ENCODE results near the gene SUPT6H.
A peak's percentile ranks its signal among the peaks of the same experiment; 100 is the strongest.
"Not testable (repeated sequence)": the region's sequence is repeated elsewhere in the genome, so short reads cannot be mapped to it uniquely, and the experiment has no call there.

Gene SUPT6H

DNA sequence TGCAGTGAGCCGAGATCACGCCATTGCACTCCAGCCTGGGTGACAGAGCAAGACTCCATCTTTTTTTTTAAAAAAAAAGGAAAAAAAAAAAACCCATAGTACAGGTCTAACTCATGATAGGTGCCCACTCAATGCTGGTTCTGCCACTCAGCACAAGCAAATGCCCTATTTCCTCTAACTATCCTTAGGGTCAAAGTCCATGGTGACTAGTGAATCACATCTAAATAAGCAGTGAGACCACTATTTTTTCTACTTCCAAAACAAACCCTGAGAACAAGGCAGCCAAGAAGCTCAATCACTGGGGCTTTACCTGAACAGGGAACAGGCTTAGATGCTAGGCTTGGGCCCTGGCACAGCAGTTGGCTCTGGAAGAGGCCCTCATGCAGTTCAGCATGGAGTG is 20.4 kb upstream of the SUPT6H start:
- Mint-ChIP-seq H3K4me1 (ENCODE audit: low read depth) (peaks cover 41% of the 10 kb centered on the region), H3K4me3 (peak overlapping the region; percentile 23), H3K9me3 (ENCODE audit: low read depth) (no peaks in the 10 kb centered on the region), H3K27me3 (no peaks in the 10 kb centered on the region), H3K27ac (no peak overlapping the region), H3K36me3 (peaks cover 9% of the 10 kb centered on the region)

DNA sequence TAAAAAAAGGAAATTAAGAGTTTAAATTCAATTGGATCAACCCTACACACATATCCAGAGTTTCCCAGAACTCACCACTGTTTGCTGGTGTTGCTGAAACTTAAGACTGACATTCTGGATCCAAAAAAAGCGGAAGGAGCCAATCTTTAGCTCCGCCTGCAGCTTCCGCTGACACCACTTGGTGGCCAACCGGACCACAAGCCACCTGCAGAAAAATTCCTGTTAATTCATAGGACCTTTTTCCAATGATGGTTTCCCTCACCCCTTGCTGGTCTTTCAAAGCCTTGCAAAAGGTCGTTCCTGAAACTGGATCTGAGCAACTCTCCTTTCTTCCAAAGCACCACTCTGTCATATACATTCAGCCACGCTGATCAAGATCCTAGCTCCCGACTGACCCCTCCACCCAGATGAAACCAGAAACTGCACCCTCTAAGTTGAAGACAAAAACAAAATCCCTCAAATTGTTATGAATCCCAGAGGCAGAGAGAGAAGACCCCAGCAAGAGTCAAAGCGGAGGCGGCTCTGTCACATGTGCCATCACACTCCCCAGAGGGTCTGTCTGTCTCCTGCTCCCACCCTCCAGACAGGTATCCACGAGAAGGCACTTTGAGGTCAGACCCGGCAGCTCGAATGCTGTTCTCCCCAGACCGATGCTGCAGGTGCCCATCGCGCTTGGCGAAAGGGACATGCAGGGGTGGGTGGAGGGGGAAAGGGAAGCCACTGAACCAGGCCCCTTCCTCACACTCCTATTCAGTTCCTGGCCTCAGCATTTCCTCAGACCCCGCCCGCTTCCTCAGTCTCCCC is 17.8 kb upstream of the SUPT6H start:
- no peaks in the 10 kb centered on the region for H3K9me3 Mint-ChIP-seq (ENCODE audit: low read depth)
- H3K27ac Mint-ChIP-seq = peak overlapping the region; percentile 90
- no peaks in the 10 kb centered on the region for H3K27me3 Mint-ChIP-seq
- H3K4me3 Mint-ChIP-seq = peak overlapping the region; percentile 97
- peaks cover 37% of the 10 kb centered on the region for H3K4me1 Mint-ChIP-seq (ENCODE audit: low read depth)
- peaks cover 9% of the 10 kb centered on the region for H3K36me3 Mint-ChIP-seq

- H3K4me3 Mint-ChIP-seq = peak within 1 kb of the TSS; percentile 97
- H3K36me3 Mint-ChIP-seq = peaks cover 9% of the 10 kb centered on the region
- peak within 1 kb of the TSS; percentile 90 for H3K27ac Mint-ChIP-seq
- H3K9me3 Mint-ChIP-seq (ENCODE audit: low read depth) = no peaks in the 10 kb centered on the region
- H3K27me3 Mint-ChIP-seq = no peaks in the 10 kb centered on the region
- H3K4me1 Mint-ChIP-seq (ENCODE audit: low read depth) = peaks cover 34% of the 10 kb centered on the region
Measured at GRCh38 chr17:28644787-28645575, 17.0 kb upstream of the SUPT6H start, which contains the start of gene BLTP2. BLTP2 (minus strand) TSS chr17:28645158; CDS start chr17:28645056, 102 bp downstream.

GRCh38 chr17:28645576-28645939 is 16.4 kb upstream of the SUPT6H start:
- peak overlapping the region; percentile 75 for H3K27ac Mint-ChIP-seq
- H3K9me3 Mint-ChIP-seq (ENCODE audit: low read depth) = no peaks in the 10 kb centered on the region
- H3K4me3 Mint-ChIP-seq = peak overlapping the region; percentile 83
- H3K36me3 Mint-ChIP-seq = peaks cover 6% of the 10 kb centered on the region
- H3K27me3 Mint-ChIP-seq = no peaks in the 10 kb centered on the region
- H3K4me1 Mint-ChIP-seq (ENCODE audit: low read depth) = peaks cover 34% of the 10 kb centered on the region

DNA sequence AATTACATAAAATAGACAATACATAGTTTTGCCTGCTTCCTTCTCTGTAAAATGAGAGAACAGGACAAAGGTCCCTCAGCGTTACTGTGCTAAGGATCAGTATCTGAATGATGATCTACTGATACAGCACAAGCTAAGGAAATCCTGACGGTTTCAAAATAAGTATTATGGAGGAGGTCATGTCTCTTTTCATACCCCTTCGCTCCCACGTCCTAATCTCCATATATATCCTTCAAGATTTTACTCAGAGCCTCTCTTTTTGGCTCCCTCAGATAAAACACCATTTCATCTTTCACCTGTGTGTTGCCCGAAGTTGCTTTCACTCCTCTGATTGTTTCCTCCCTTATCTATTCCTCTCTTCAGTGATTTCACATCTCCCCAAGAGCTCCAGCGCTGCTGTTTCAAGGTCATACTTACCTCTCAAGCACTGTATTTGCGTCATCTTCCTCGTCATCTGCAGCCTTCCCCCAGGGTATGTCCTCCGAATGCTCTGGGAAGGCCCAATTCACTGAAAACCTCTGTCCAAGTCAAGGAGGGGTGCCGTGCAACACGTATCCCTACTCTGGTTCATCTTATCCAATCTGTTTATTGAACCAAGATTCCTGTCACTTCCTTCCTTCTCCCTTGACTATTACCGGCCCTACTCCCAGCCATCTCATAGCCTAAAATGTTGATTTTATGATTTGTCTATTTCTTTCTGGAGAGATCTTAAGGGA is 15.8 kb upstream of the SUPT6H start:
- H3K4me3 Mint-ChIP-seq = peak overlapping the region; percentile 83
- H3K27me3 Mint-ChIP-seq = no peaks in the 10 kb centered on the region
- H3K36me3 Mint-ChIP-seq = peaks cover 5% of the 10 kb centered on the region
- peak overlapping the region; percentile 75 for H3K27ac Mint-ChIP-seq
- peaks cover 34% of the 10 kb centered on the region for H3K4me1 Mint-ChIP-seq (ENCODE audit: low read depth)
- no peaks in the 10 kb centered on the region for H3K9me3 Mint-ChIP-seq (ENCODE audit: low read depth)

GRCh38 chr17:28648698-28649097 is 13.3 kb upstream of the SUPT6H start:
- Mint-ChIP-seq H3K27me3 (no peaks in the 10 kb centered on the region), H3K27ac (no peak overlapping the region), H3K36me3 (peaks cover 3% of the 10 kb centered on the region), H3K9me3 (ENCODE audit: low read depth) (no peaks in the 10 kb centered on the region), H3K4me1 (ENCODE audit: low read depth) (peaks cover 27% of the 10 kb centered on the region), H3K4me3 (no peak overlapping the region)

- Mint-ChIP-seq H3K27ac (no peak overlapping the region), H3K27me3 (no peaks in the 10 kb centered on the region), H3K4me3 (no peak overlapping the region), H3K9me3 (ENCODE audit: low read depth) (no peaks in the 10 kb centered on the region), H3K4me1 (ENCODE audit: low read depth) (peaks cover 20% of the 10 kb centered on the region), H3K36me3 (peaks cover 5% of the 10 kb centered on the region)
Measured at GRCh38 chr17:28655160-28655559, 6.8 kb upstream of the SUPT6H start.

DNA sequence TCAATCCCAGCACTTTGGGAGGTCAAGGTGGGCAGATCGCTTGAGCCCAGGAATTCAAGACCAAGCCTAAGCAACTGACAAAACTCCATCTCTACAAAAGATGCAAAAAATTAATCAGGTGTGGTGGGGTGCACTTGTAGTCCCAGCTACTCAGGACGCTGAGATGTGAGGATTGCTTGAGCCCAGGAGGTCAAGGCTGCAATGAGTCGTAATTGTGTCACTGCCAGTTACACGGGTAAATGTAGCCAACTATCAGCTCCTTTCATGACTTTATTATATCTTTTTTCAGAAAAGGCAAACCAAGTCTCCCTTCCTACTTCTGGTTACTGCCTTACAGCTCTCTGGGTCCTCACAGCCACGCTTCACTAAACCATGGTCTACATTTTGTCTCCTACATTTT is 4.2 kb upstream of the SUPT6H start:
- H3K9me3 Mint-ChIP-seq (ENCODE audit: low read depth) = no peaks in the 10 kb centered on the region
- no peak overlapping the region for H3K27ac Mint-ChIP-seq
- H3K27me3 Mint-ChIP-seq = no peaks in the 10 kb centered on the region
- H3K4me1 Mint-ChIP-seq (ENCODE audit: low read depth) = peaks cover 34% of the 10 kb centered on the region
- H3K4me3 Mint-ChIP-seq = no peak overlapping the region
- peaks cover 5% of the 10 kb centered on the region for H3K36me3 Mint-ChIP-seq

DNA sequence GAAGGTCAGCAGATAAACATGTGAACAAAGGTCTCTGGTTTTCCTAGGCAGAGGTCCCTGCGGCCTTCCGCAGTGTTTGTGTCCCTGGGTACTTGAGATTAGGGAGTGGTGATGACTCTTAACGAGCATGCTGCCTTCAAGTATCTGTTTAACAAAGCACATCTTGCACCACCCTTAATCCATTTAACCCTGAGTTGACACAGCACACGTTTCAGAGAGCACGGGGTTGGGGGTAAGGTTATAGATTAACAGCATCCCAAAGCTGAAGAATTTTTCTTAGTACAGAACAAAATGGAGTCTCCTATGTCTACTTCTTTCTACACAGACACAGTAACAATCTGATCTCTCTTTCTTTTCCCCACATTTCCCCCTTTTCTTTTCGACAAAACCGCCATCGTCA is 3.7 kb upstream of the SUPT6H start:
- H3K4me3 Mint-ChIP-seq; H3K9me3 Mint-ChIP-seq (ENCODE audit: low read depth); H3K27ac Mint-ChIP-seq; H3K27me3 Mint-ChIP-seq; H3K36me3 Mint-ChIP-seq: not testable (repeated sequence)
- peaks cover 36% of the 10 kb centered on the region for H3K4me1 Mint-ChIP-seq (ENCODE audit: low read depth)

DNA sequence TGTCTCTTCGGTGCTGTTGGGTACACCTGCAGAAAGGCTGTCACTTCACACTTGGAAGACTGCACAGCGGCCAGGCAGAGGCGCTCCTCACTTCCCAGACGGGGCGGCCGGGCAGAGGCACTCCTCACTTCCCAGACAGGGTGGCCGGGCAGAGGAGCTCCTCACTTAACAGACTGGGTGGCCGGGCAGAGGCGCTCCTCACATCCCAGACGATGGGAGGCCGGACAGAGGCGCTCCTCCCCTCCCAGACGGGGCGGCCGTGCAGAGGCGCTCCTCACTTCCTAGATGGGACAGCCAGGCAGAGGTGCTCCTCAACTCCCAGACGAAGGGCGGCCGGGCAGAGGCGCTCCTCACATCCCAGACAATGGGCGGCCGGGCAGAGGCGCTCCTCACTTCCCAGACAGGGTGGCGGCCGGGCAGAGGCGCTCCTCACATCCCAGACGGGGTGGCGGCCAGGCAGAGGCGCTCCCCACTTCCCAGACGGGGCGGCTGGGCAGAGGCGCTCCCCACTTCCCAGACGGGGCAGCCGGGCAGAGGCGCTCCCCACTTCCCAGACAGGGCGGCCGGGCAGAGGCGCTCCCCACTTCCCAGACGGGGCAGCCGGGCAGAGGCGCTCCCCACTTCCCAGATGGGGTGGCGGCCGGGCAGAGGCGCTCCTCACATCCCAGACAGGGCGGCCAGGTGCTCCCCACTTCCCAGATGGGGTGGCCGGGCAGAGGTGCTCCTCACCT is 3.1 kb upstream of the SUPT6H start:
- not testable (repeated sequence) for H3K27ac Mint-ChIP-seq; H3K27me3 Mint-ChIP-seq; H3K4me3 Mint-ChIP-seq; H3K9me3 Mint-ChIP-seq (ENCODE audit: low read depth); H3K36me3 Mint-ChIP-seq
- H3K4me1 Mint-ChIP-seq (ENCODE audit: low read depth) = peaks cover 41% of the 10 kb centered on the region

GRCh38 chr17:28659497-28659881 is 2.5 kb upstream of the SUPT6H start:
- H3K4me3 Mint-ChIP-seq; H3K27me3 Mint-ChIP-seq; H3K9me3 Mint-ChIP-seq (ENCODE audit: low read depth); H3K36me3 Mint-ChIP-seq; H3K27ac Mint-ChIP-seq: not testable (repeated sequence)
- peaks cover 46% of the 10 kb centered on the region for H3K4me1 Mint-ChIP-seq (ENCODE audit: low read depth)

DNA sequence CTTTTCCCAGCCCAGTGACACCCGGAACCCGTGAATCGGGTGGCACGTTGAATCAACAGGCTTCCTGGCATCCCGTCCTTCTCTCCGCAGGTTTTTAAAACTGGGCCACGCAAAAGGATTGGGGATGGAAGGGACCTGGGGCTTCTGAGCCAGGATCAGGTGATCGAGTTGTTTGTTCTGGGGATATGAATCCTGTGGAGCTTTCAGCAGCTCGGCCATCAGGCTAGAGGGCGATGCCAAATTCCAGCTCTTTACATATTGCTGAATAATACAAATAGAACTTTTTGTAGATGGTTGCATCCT is 473 bp downstream of the SUPT6H start:
- H3K4me1 Mint-ChIP-seq (ENCODE audit: low read depth) = peaks cover 56% of the 10 kb centered on the region
- H3K36me3 Mint-ChIP-seq = peaks cover 7% of the 10 kb centered on the region
- H3K27me3 Mint-ChIP-seq = no peaks in the 10 kb centered on the region
- peak overlapping the region; percentile 99 for H3K27ac Mint-ChIP-seq
- H3K4me3 Mint-ChIP-seq = peak overlapping the region; percentile 99
- no peaks in the 10 kb centered on the region for H3K9me3 Mint-ChIP-seq (ENCODE audit: low read depth)

- no peaks in the 10 kb centered on the region for H3K27me3 Mint-ChIP-seq
- H3K27ac Mint-ChIP-seq = peak overlapping the region; percentile 99
- peak overlapping the region; percentile 99 for H3K4me3 Mint-ChIP-seq
- peaks cover 66% of the 10 kb centered on the region for H3K4me1 Mint-ChIP-seq (ENCODE audit: low read depth)
- H3K9me3 Mint-ChIP-seq (ENCODE audit: low read depth) = no peaks in the 10 kb centered on the region
- peaks cover 5% of the 10 kb centered on the region for H3K36me3 Mint-ChIP-seq
Measured at GRCh38 chr17:28663723-28664122, 1.7 kb downstream of the SUPT6H start.

GRCh38 chr17:28665994-28666393 is 4.0 kb downstream of the SUPT6H start:
- peak overlapping the region; percentile 9 for H3K4me3 Mint-ChIP-seq
- peak overlapping the region; percentile 51 for H3K27ac Mint-ChIP-seq
- peaks cover 56% of the 10 kb centered on the region for H3K4me1 Mint-ChIP-seq (ENCODE audit: low read depth)
- no peaks in the 10 kb centered on the region for H3K27me3 Mint-ChIP-seq
- no peaks in the 10 kb centered on the region for H3K9me3 Mint-ChIP-seq (ENCODE audit: low read depth)
- H3K36me3 Mint-ChIP-seq = peaks cover 5% of the 10 kb centered on the region

DNA sequence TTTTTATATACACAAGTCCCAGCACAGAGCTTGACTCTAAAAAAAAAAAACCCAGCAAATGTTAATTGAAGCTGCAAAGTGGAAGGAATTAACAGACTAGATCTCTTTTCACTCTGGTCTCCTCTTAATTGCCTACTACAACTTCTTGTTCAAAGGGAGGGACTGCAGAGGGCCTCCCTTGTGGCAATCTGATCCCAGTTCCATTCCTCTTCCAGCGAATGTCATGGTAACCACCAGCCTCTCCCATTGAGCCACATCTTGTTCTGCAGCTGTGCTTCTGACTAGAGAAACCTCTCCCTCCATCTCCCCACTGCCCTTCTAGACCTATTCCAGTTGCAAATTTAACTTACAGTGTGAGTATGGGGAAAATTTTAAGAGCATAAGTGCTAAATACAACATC is 5.9 kb downstream of the SUPT6H start:
- Mint-ChIP-seq H3K27me3 (no peaks in the 10 kb centered on the region), H3K27ac (peak overlapping the region; percentile 61), H3K36me3 (peaks cover 5% of the 10 kb centered on the region), H3K4me3 (no peak overlapping the region), H3K4me1 (ENCODE audit: low read depth) (peaks cover 49% of the 10 kb centered on the region), H3K9me3 (ENCODE audit: low read depth) (no peaks in the 10 kb centered on the region)
